Spleen (tissue), 11 donors: Measurements from ENCODE around the gene ANKRD44. TPM values are rescaled to one million over a fixed set of nuclear protein-coding genes. Genes with fewer than 3 reads are reported as not detected.

Source experiments
- DNase-seq: peaks from one replicate; pipeline ENCODE4 v3.0.0-alpha.2; 2020
- H3K27ac ChIP-seq, 8 donors: fragments of 200-600 bp; sonication (generic) in 7 of 8; 1 replicate in 4 of 8; 2 replicates in 4 of 8; pipeline versions ENCODE4 v1.5.0 to v1.8.0; 2016 to 2021; ENCODE audit warnings: inconsistent platforms in 4 of 8, mild to moderate bottlenecking in 4 of 8, moderate library complexity in 1 of 8
- H3K27me3 ChIP-seq, 7 donors: fragments of 200-600 bp; sonication (generic) in 6 of 7; replicated peaks in 1 of 7; 1 replicate in 4 of 7; 2 replicates in 3 of 7; pipeline versions ENCODE4 v1.5.0 to v1.8.0; 2016 to 2021; ENCODE audit warnings: inconsistent platforms in 3 of 7, mild to moderate bottlenecking in 1 of 7
- H3K36me3 ChIP-seq, 6 donors: fragments of 200-600 bp; sonication (generic) in 5 of 6; 1 replicate in 4 of 6; 2 replicates in 2 of 6; pipeline versions ENCODE4 v1.5.0 to v1.8.0; 2016 to 2021; ENCODE audit warnings: inconsistent platforms in 2 of 6
- H3K4me1 ChIP-seq, 6 donors: fragments of 200-600 bp; sonication (generic) in 5 of 6; 1 replicate in 3 of 6; 2 replicates in 3 of 6; pipeline versions ENCODE4 v1.5.0 to v1.8.0; 2016 to 2021; ENCODE audit warnings: inconsistent platforms in 3 of 6
- H3K4me3 ChIP-seq, 8 donors: fragments of 200-600 bp; sonication (generic) in 7 of 8; 1 replicate in 4 of 8; 2 replicates in 4 of 8; pipeline versions ENCODE4 v1.5.0 to v1.8.0; 2016 to 2021; ENCODE audit warnings: inconsistent platforms in 4 of 8, mild to moderate bottlenecking in 4 of 8, moderate library complexity in 2 of 8
- H3K9me3 ChIP-seq, 8 donors: fragments of 200-600 bp; sonication (generic) in 7 of 8; 1 replicate in 4 of 8; 2 replicates in 4 of 8; pipeline versions ENCODE4 v1.5.0 to v1.8.0; 2016 to 2021; ENCODE audit warnings: inconsistent platforms in 4 of 8
- POLR2A ChIP-seq, 3 donors: fragments of 450-650 bp; IDR thresholded peaks; one replicate each; pipeline ENCODE4 v1.5.1; 2017; ENCODE audit warnings: antibody characterized with exemption in 3 of 3, mild to moderate bottlenecking in 1 of 3
- POLR2AphosphoS5 ChIP-seq, 3 donors: sonication (generic); formaldehyde crosslinking; IDR thresholded peaks; one replicate each; pipeline ENCODE4 v1.5.1; 2017; ENCODE audit warnings: antibody characterized with exemption in 3 of 3
- WGBS, 5 donors: extraction: QIAGEN DNeasy Blood & Tissue Kit in 3 of 5; methylation state at CpG; one replicate each; pipeline versions ENCODE4 v1.1.5 to v1.1.7; 2013 to 2018; 5-methylcytosine and 5-hydroxymethylcytosine counted together
- intact Hi-C: fragments of 100-400 bp; cut with DNase I; formaldehyde crosslinking; loops from one replicate; pipeline ENCODE4 v1.15.0; 2023; ENCODE audit warnings: low total_unique reads
- polyA plus RNA-seq, 3 donors: library from polyadenylated mRNA; stranded (reverse); fragments of 200-250 nt; gene quantifications; one replicate each; pipeline ENCODE4 v1.2.1, GENCODE V29; 2013
- total RNA-seq, 7 donors: library from RNA; depleted of rRNA in 3 of 7; stranded (reverse); fragments of >200 nt in 3 of 7; fragmentation: NEBNext Ultra II Directional in 4 of 7; extraction: Animal tissue kit (Norgen Biotek cat#: 25700) in 4 of 7; gene quantifications; one replicate each; pipeline versions ENCODE4 v1.1.0 to v1.2.1, GENCODE V29; 2016 to 2021
- TF ChIP-seq, protein P1 (sequence below), 11 experiments: fragments of 200-600 bp in 7 of 11; fragments of 450-650 bp in 4 of 11; sonication (generic) in 4 of 11; IDR thresholded peaks in 8 of 11; conservative IDR thresholded peaks in 3 of 11; 1 replicate in 7 of 11; 2 replicates in 4 of 11; pipeline versions ENCODE4 v1.4.0 to v1.8.0; 2016 to 2021; ENCODE audit warnings: antibody characterized with exemption in 11 of 11, inconsistent platforms in 4 of 11, mild to moderate bottlenecking in 1 of 11
- donor health status: healthy with polysubstance abuse.
- donor health status: DM: no; HTN: no; CAD: no; lungs with moderate emphysema.
- donor health status: DM: no; HTN: no; CAD: no.
- donor health status: Bipolar disorder and iron deficiency.
- donor health status: healthy.
- donor health status: DM: no; HTN: no; CAD: no.
- donor health status: DM: yes; HTN: yes; CAD: no.

ANKRD44 gene
- total and polyA plus RNA-seq, 10 donors, result 16.0 to 183 (median 140) TPM

DNA sequence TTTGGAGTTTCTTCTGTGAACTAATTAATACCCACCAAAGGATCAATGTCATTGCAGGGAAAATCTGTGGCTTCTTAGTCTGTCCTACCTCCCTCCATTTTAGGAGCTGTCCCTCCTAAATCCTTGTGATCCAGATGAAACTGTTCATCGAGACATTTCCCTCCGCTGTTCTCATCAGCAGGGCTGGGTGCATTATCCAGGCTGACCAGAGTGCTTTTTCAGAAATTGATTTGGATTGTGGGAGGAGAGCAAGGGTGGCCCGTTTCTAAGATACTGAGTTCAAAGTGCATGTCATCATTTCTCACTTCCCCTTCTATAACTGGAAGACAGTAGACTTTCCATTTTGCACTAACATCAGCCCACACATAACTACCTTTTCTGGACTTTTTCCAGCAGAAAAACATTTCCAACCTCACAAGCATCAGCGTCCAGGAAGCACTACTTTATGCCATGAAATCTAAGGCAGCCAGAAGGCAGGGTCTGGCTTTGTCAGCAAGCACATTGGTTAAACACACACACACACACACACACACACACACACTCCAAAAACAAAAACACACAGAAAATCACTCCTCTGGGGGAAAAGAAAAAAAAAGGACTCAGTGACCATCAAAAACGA is 94.1 kb downstream of the ANKRD44 start:
- Histone ChIP-seq H3K27me3 (no peaks in the 10 kb centered on the region), H3K9me3 (no peaks in the 10 kb centered on the region), H3K4me3 (peak overlapping the region in 1 of 8 donors; percentile 23), H3K36me3 (peaks cover 0 to 5% (median 0%) of the 10 kb centered on the region in 6 donors), H3K4me1 (peaks cover 53 to 100% (median 78%) of the 10 kb centered on the region in 6 donors), H3K27ac (peak overlapping the region; percentile 17 to 93 (median 82))
- WGBS, 5 donors, result 27 to 38% (median 29%) methylated on average over 5 of the region's 5 CpGs
- intact Hi-C loops, result no loop called here
- no peak for DNase-seq
- TF ChIP-seq, protein P1, sequence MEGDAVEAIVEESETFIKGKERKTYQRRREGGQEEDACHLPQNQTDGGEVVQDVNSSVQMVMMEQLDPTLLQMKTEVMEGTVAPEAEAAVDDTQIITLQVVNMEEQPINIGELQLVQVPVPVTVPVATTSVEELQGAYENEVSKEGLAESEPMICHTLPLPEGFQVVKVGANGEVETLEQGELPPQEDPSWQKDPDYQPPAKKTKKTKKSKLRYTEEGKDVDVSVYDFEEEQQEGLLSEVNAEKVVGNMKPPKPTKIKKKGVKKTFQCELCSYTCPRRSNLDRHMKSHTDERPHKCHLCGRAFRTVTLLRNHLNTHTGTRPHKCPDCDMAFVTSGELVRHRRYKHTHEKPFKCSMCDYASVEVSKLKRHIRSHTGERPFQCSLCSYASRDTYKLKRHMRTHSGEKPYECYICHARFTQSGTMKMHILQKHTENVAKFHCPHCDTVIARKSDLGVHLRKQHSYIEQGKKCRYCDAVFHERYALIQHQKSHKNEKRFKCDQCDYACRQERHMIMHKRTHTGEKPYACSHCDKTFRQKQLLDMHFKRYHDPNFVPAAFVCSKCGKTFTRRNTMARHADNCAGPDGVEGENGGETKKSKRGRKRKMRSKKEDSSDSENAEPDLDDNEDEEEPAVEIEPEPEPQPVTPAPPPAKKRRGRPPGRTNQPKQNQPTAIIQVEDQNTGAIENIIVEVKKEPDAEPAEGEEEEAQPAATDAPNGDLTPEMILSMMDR (IDR thresholded peaks at IDR 0.05 in 8 of 11, conservative IDR thresholded peaks at IDR 0.05 in 3 of 11), result no peak
- TF ChIP-seq POLR2A (IDR thresholded peaks at IDR 0.05), result no peak
- no peak for TF ChIP-seq POLR2AphosphoS5 (IDR thresholded peaks at IDR 0.05)

DNA sequence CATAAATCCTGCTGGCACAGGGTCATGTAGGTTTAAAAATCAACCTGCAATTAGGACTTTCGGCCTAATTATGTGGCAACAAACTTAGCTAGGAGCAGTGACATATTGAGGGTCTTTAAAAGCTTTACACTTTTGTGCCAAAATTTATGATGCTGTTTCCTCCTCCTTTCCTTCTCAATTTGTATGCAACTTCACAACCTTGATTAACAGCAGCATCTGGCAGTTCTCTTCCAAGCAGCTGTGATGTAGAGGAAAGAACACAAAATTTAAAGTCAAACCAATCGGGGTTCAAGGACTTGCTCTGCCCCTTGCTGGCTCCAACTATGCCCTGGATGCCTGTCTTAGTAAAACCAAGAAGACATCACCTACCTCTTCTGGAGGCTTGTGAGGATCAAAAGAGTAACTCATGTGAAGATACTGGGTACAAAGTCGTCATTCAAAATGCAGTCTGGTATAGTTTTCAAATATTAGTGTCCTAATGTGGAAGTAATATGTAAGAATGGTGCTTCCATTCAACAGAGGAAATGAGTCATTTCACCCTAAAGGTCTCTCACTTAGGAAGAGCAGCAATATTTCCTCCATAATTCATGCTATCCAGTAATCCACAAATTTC is 94.7 kb downstream of the ANKRD44 start:
- DNase-seq, result no peak
- peak overlapping the region; percentile 17 to 93 (median 82) for H3K27ac ChIP-seq
- no peaks in the 10 kb centered on the region for H3K9me3 ChIP-seq
- peaks cover 60 to 100% (median 84%) of the 10 kb centered on the region in 6 donors for H3K4me1 ChIP-seq
- peaks cover 0 to 5% (median 0%) of the 10 kb centered on the region in 6 donors for H3K36me3 ChIP-seq
- H3K27me3 ChIP-seq, result no peaks in the 10 kb centered on the region
- peak overlapping the region in 1 of 8 donors; percentile 23 for H3K4me3 ChIP-seq
- intact Hi-C loops, result no loop called here
- 15 to 37% (median 20%) methylated on average over 3 of the region's 3 CpGs for WGBS, 5 donors
- TF ChIP-seq, protein P1 (IDR thresholded peaks at IDR 0.05 in 8 of 11, conservative IDR thresholded peaks at IDR 0.05 in 3 of 11), result no peak
- TF ChIP-seq POLR2AphosphoS5 (IDR thresholded peaks at IDR 0.05) (no peak), POLR2A (IDR thresholded peaks at IDR 0.05) (no peak)

DNA sequence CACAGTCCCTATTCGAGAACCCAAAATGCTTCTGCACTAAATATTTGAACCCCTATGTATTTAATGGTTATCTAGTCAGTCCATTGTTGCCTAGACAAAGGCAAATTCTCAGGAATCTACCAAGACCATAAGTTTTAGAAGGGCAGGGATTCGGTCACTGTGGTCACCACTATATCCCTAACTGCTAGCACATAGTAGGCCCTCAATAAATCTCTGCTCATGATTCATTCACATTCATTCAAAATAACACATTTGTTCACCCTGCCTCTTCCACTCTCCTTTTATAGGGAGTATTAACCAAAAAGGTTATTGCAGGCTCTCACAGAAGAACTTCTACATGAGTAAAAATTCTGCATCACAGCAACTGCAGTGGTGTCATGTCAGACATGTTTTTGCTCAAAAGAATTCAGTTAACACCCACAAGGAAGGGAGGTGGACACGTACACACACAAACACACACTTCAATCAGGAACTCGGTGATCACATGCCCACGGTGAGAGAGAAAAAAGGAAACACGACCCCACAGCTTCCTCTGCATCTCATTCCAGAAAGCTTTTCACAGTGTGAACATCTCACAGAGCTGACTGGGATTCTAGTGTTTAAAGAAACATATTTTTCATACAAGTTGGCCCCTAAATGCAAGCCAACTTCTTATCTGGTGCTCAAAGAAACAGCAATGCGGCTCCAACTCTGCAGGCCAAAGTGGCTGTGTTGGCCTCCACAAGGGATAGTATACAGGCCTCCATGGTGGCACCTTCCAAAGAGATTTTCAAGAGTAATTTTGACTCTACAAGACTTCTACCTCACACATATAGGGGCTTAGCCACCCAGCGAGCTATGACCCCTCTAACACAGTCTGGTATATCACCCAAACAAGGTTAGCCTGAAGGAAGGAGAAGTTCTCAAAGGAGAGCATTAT is 98.0 kb downstream of the ANKRD44 start:
- peak in 1 of 3 donors; percentile 77 for TF ChIP-seq POLR2AphosphoS5 (IDR thresholded peaks at IDR 0.05)
- TF ChIP-seq, protein P1 (IDR thresholded peaks at IDR 0.05 in 8 of 11, conservative IDR thresholded peaks at IDR 0.05 in 3 of 11), result no peak
- TF ChIP-seq POLR2A (IDR thresholded peaks at IDR 0.05), result no peak
- H3K27me3 ChIP-seq, result no peaks in the 10 kb centered on the region
- H3K4me3 ChIP-seq, result peak overlapping the region in 1 of 8 donors; percentile 18
- intact Hi-C loops, result no loop called here
- peaks cover 0 to 5% (median 0%) of the 10 kb centered on the region in 6 donors for H3K36me3 ChIP-seq
- H3K27ac ChIP-seq, result peak overlapping the region; percentile 69 to 93 (median 84)
- DNase-seq, result no peak
- WGBS, 5 donors, result 37 to 48% (median 41%) methylated on average over 8 of the region's 8 CpGs
- H3K9me3 ChIP-seq, result no peaks in the 10 kb centered on the region
- peaks cover 73 to 100% (median 100%) of the 10 kb centered on the region in 6 donors for H3K4me1 ChIP-seq
